HPDE6-E6E7 (cell line): ENCODE results near the gene SLC22A3.
"Not testable (repeated sequence)": the region's sequence is repeated elsewhere in the genome, so short reads cannot be mapped to it uniquely, and the experiment has no call there.

ENCODE experiments used
- DNase-seq: peaks from one replicate; pipeline ENCODE4 v3.0.0; 2011; ENCODE audit warnings: missing footprints; ENCODE audit errors: extremely low spot score

Gene SLC22A3

DNA sequence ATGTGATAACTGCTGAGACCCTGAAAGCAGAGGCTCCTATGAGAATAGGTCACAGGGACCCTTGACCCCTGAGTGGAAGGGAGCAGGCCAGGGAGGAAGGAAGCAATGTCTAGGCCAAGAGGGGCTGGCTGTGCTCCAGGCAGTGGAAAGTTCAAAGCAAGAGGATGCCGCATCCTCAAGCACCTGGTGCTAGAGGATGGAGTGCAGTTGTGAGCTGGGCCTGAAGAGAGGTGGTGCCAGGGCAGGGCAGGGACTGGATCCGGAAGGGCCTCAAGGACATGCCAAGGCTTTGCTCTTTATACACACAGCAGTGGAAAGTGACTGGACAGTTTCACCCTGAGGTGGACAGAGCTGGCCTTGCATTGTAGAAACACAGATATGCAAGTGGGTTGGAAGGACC is 97.0 kb downstream of the SLC22A3 start:
- DNase-seq: no peak

DNA sequence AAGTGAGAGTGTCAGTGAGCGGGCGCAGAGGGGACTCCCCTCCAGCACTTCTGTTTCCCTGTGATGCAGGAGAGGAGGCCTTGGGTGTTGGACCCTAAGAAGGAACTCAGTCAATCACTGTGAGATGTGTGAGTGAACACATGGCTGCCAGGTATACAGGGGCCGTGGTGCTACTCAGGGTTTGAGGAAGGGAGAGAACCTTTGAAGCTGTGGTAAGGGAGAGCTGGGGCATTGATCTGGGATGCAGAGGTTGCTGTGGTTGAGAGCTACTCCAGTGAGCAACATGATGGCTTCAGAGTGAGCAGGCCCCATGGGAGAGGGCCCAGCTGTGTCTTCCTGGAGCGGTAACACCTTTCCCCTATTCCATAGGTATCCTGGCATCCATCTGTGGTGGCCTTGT is 99.2 kb downstream of the SLC22A3 start:
- no peak for DNase-seq

DNA sequence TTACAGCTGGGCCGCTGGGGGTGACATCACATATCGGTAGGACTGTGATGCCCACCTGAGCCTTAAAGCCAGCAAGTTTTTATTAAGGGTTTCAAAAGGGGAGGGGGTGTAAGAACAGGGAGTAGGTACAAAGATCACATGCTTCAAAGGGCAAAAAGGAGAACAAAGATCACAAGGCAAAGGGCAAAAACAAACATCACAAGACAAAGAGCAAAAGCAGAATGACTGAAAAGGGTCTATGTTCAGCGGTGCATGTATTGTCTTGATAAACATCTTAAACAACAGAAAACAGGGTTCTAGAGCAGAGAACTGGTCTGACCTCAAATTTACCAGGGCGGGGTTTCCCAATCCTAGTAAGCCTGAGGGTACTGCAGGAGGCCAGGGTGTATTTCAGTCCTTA is 101.6 kb downstream of the SLC22A3 start:
- DNase-seq: not testable (repeated sequence)

DNA sequence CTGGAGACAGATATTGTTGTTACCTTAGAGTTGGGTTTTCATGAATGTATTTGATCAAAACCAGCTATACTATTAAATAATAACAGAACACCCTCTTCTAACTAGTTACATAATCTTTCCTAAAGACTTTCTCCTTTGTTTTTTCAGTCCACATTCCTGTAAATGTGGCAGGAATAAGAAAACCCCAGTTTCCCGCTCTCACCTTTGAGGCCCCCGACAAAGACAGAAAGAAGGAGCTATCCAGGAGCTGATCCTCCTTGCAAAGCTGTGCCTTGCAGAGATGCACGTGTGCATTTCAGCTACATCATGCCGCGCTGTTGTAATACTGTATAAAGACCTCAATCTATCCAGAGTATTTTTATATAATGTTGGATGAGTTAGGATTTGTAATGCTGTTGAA is 102.7 kb downstream of the SLC22A3 start:
- no peak for DNase-seq

DNA sequence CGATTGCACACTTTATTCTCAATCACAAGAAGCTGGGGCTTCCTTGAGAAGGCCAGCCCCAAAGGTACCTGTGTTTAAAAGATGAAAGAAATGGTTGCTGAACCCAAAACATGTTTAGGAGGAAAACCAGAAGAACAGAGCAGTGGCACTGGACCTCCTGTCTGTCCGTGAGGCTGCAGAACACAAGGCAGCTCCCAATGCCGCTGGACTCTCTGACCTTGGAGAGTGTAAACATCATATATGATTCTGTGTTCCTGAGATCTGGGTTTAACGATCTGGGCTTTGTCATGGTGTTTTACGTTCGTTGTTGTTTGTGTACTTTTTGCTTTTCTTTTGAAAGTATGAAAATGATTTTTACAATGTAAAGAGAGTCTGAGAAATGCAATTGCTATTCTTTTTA is 106.1 kb downstream of the SLC22A3 start:
- DNase-seq: no peak

DNA sequence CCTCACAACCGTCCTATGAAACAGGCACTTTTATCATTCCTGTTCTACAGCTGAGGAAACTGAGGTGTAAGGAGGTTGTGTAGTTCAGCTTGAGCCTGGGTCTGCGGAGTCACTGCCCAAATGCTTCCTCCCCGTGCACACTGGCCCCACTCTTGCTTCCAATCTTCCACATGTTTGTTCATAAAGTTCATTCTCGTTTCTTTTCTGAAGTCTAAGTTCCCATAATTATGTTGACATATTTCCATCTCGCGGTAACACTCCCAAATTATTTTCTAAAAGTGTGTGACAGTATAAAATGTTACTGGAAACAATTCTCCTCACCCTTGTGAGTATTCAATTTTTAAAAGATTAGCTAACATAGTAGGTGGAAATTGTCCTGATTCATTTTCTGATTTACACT is 106.9 kb downstream of the SLC22A3 start:
- no peak for DNase-seq

DNA sequence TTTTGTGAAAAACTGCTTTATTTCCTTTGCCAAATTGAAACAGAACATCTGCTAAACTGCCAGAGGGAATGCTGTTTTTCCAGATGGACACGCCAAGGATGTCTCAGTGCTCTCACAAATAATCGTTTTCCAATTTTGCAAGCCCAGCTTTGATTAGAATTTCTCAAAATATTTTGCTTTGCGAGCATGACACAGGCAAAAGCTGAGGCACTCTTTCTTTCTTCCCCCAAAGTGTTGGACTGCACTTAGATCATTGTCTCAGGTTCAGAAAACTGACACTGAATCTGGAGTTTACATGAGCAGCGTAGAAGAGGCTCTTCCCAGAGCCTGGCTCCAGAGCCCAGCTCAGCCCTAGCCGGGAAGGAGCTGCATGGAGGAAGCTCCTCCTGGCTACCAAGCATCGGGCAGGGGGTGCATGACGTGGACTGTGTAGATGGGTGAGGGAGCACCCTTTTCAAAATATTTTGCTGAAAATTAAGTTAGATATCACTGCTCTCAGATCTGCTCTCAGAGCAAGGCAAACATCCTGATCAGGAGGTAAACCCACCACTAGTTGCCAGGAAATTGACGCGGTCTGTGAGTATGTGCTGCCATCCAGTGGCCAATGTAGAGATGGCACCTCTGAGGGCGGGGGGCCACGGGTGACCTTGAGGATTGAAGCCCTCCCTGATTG is 107.5 kb downstream of the SLC22A3 start:
- DNase-seq: peak; percentile 64

DNA sequence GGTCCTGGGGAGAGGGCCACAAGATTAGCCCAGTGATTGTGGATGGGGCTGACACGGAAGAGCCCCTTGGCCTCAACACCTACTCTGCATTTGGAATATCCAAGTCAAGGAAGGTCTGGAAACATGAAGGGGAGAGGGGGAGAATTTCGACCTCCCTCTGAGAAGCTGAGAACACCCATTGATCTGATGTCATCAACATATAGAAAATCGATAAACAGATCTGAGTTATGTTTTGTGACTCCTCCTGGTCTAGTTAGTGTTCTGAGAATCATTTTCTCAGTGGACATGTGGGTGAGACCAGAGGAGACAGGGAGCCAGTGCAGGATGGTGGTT is 108.0 kb downstream of the SLC22A3 start:
- no peak for DNase-seq

DNA sequence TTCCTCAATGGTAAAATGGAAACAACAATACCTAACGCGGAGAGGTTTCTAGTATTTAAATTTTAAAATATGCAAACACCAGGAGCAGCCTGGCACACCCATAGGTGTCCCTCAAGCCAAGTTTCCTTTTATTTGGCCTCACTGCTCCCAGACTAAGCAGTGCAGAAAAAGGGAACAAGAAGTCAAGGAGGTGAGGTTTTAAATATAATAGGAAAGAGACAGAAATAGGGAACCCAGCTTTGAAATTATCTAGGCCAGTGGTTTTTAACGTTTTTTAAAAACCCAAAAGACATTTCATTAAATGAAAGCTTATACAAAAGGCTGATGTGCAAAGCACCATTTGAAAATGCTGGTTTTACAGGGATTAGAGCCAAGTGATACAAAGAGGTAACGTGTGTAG is 109.6 kb downstream of the SLC22A3 start:
- no peak for DNase-seq

DNA sequence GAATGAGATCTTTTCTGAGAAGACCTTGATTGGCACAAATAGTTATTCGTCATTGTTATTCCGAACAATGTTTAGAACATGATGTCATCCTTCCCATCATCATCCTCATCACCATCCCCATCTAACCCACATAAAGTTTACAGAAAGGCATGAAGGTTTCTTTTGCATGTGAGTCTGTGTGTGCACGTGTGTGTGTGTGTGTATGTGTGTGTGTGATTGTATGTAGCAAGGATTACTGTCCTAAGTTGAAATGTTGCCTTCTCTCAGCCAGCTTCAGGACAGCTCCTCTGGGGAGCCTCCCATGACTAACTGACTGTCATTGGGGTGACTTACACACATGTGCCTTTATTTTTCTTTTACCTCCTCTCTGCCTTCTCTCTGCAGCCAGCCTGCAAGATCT is 113.5 kb downstream of the SLC22A3 start:
- no peak for DNase-seq

DNA sequence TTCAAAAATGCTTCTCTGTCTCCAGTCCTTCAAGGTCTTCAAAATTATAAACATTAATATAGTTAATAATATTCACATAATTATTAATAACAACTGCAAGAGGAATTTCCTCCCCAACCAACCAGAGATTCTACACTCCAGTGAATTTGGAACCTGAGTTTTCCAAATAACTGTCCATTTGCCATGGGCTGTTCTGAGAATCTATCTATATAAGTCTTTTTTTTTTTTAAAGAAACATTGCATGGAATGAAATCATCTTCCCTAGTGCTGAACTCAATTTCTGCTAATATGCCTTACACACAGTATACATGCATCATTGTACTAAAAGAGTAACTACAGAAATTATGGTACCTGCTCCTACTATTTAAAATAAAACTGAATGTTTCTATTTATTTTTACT is 113.9 kb downstream of the SLC22A3 start:
- DNase-seq: no peak

DNA sequence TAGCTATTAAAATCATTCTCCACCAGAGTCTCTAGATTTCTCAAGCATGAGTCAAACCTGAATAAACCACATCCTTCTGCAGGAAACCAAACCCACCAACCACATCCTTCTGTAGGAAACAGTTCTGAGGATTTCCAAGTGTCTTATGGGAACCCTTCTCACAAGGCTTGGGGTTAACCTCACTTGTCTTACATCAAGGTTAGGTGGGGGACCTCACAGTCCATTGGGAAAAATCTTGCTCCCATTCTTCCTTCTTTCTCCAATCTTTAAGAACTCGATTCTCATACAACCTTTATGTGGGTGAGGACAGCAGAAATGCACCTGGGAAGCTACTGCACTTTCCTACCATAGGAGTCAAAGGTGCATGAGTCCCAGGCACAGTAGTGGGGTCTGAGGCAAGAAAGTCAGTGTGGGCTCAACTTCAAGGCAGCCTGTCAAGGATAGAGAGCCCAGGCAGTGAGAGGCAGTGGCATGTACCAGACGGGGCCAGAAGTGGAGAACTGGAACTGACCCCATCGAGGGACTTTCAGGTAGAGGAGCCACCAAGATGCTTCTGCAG is 114.5 kb downstream of the SLC22A3 start:
- DNase-seq: peak; percentile 37

DNA sequence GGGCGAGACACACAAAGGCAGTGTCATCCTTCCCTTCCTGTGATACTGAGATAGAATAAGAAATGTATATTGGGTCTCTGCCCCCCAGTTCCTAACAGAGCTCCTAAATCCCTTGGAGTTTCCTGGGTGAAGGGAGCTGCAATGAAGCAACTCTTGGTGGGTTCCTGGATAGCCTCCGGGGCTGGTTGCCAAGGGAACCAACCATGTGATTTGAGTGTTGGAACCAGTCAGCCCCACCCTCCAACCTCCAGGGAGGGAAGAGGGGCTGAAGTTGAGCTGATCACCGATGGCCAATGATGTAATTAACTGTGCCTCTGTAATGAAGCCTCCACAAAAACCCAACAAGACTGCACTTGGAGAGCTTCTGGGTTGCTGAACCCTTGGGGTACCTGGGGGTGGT is 116.6 kb downstream of the SLC22A3 start:
- no peak for DNase-seq

DNA sequence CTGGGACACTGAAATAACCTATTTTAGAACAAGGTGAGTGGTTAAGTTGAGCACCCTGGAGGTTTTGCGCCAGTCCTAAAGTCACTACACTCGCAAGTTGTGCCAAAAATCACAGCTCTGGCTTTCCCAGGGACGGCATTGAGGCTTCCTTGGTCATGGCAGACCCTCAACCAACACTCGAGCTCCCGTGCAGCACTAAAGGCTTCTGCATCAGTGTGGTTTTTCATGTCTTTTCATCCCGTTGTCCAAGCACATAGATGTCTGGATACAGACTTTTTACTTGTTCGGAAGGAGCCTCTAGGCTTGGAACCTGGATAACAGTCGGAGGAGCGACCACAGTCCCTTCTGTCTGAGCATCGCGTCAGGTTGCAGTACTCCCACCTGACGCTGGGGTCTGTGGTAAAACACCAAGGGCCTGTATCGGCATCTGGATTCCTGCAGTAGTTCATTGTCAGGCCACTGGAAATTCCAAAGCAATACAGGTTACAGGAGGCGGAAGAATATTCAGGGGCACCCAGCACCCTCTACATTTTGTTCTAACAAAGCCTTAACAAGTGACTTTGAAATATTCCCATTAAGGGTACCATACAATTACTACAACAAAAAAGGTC is 119.2 kb downstream of the SLC22A3 start:
- not testable (repeated sequence) for DNase-seq

DNA sequence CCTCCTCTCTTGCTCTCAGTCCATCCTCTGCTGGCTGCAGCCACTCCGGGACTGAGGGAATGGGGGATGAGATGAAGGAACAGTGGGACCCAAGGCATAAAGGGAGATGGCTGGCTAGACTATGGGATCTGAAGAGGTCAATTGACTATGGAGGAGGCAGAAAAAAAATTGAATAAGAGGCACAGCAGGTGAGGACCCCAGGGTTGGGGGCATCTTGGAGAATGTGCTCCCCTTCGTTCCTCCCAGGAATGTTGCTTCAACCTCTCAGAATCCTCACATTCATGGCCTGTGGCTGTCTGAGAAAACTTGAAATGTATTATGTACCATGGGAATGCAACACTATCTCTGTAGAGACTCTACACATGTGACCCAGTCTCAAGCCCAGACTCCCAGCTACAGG is 121.0 kb downstream of the SLC22A3 start:
- no peak for DNase-seq

DNA sequence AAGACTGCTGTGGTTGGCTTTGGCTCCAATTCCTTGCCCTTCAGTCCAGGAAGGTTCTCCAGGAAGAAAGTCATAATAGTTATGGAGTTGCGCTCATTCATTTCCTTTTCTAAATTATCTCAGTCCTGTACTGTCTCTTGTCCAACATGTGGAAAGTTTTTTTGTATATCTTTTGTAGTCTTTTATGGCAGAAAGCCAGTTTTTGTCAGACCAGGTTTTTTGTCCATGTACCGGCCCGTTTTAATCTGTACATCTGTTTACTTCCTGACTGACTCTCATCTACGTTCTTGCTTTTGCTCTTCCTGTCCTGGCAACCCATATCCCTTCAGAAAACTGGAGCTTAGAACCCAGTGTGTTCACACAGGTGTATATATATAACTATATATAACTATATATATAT is 127.9 kb downstream of the SLC22A3 start:
- DNase-seq: not testable (repeated sequence)

DNA sequence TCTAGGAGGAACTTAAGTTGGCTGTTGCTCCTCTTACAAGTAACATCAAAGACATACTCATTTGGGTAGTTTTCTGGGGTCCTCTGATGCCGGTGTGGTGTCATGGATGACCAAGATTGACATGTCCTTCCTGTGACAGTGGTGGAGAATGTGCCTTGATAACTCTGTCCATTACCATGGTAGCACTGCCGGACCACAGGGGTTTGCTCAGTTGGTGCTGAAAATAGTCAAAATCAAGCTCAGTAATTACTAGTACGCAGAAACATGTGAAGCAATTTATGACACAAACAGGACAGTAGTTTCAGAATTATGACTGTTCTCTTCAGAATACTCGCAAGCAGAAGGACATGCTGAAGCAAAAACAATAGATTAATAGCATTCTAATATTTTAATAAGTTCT is 128.9 kb downstream of the SLC22A3 start:
- not testable (repeated sequence) for DNase-seq

DNA sequence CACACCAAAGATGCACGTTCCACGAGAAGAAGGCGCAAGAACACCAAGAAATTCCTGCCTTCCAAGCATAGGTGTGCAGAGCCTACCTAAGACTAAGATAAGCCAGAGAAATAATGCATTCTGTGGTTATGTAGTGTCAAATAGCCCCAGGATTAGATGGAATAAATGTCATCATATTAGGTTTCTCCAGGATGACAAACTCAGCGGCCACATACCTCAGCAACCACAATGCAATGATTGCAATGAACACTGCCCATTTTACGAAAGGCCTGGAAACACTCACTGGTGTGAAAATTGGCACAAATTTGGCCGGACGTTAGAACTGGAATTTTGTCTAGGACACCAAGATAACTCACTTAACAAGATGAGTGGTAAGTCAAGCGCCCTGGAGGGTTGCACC is 129.7 kb downstream of the SLC22A3 start:
- no peak for DNase-seq

DNA sequence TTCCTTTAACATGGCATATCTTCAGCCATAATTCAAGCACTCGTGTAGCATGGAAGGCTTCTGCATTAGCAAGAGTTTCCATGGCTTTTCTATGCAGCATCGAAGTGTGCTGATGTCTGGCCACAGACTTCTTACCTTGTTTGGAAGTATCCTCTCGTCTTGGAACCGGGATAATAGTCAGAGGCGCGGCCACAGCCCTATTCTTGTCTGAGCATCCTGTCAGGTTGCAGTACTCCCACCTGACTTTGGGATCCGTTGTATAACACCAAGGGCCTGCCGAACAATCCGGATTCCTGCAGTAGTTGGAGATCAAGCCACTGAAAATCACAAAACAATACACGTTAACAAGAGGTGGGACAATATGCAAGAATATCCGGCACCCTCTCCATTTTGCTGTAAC is 138.9 kb downstream of the SLC22A3 start:
- DNase-seq: no peak

DNA sequence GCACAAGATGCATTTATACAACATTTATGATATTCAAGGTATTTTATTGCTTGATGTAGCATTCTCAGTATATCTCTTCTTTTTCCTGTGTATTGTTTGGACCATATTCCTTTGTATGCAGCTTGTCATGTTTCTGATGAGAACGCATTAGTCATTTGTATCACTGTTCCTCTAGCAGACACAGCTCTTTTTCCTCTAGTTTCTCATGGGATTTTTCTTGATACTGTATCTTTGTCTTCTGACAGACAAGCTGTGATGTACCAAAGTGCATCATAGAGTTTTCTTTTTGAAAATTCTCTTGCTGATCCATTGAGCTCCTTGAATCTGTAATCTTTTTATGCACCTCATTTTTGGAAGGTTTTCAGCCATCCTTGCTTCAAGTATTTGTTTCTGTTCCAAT is 140.9 kb downstream of the SLC22A3 start:
- DNase-seq: no peak

DNA sequence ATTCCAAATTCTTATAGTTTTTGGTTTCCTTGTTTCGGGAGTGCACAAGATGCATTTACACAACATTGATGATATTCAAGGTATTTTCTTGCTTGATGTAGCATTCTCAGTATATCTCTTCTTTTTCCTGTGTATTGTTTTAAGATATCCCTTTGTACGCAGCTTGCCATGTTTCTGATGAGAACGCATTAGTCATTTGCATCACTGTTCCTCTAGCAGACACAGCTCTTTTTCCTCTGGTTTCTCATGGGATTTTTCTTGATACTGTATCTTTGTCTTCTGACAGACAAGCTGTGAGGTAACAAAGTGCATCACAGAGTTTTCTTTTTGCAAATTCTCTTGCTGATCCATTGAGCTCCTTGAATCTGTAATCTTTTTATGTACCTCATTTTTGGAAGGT is 146.4 kb downstream of the SLC22A3 start:
- no peak for DNase-seq

DNA sequence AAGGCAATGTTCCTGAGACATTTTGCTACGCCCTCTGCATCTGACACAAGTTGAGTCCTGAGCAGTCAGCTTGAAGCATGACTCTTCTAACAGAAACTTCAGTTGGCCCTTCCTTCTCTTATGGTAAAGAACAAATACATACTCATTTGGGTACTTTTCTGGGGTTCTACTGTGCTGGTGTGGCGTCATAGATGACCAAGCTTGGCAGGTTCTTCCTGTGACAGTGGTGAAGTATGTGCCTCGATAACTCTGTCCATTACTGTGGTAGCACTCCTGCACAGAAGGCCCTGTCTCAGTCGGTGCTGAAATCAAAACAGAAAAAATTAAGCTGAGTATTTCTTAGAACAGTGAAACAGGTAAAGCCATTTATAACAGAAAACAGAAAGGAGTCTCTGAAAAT is 152.5 kb downstream of the SLC22A3 start:
- DNase-seq: no peak
